Osteocyte (in vitro differentiated cells): Measurements from ENCODE around the gene PMIS2. TPM values are rescaled to one million over a fixed set of nuclear protein-coding genes. Genes with fewer than 3 reads are reported as not detected.

Experiments used
- DNase-seq: peaks from one replicate; pipeline ENCODE4 v3.0.0; 2021; ENCODE audit warnings: mixed read lengths; ENCODE audit not compliant: unreplicated experiment; ENCODE audit errors: extremely low spot score
- H3K27ac Mint-ChIP-seq: one replicate; pipeline ENCODE4 v1.8.0; 2021; ENCODE audit warnings: mild to moderate bottlenecking, mixed read lengths; ENCODE audit not compliant: unreplicated experiment
- H3K27me3 Mint-ChIP-seq: one replicate; pipeline ENCODE4 v1.8.0; 2021; ENCODE audit warnings: mixed read lengths; ENCODE audit not compliant: unreplicated experiment
- H3K36me3 Mint-ChIP-seq: one replicate; pipeline ENCODE4 v1.8.0; 2021; ENCODE audit warnings: mixed read lengths; ENCODE audit not compliant: unreplicated experiment
- H3K4me1 Mint-ChIP-seq: one replicate; pipeline ENCODE4 v1.8.0; 2021; ENCODE audit warnings: mixed read lengths; ENCODE audit not compliant: unreplicated experiment
- H3K4me3 Mint-ChIP-seq: one replicate; pipeline ENCODE4 v1.8.0; 2021; ENCODE audit warnings: mild to moderate bottlenecking, moderate library complexity, mixed read lengths; ENCODE audit not compliant: unreplicated experiment
- H3K9me3 Mint-ChIP-seq: one replicate; pipeline ENCODE4 v1.8.0; 2021; ENCODE audit warnings: mixed read lengths; ENCODE audit not compliant: unreplicated experiment
- long read RNA-seq: library from polyadenylated mRNA; unstranded; transcript quantifications from one replicate; pipeline ENCODE4 v2.0.0, GENCODE V29; 2021
- total RNA-seq: library from RNA; stranded (reverse); gene quantifications from 2 replicates; pipeline ENCODE4 v1.2.1, GENCODE V29; 2021
- TF ChIP-seq, protein P1 (sequence below): fragments of 200-600 bp; sonication (generic); IDR thresholded peaks from 2 replicates; pipeline ENCODE4 v1.5.0; 2021; ENCODE audit warnings: antibody characterized with exemption, mild to moderate bottlenecking, moderate library complexity

Gene PMIS2
- total RNA-seq = not detected in 2 replicates
- long read RNA-seq = 0 reads

DNA sequence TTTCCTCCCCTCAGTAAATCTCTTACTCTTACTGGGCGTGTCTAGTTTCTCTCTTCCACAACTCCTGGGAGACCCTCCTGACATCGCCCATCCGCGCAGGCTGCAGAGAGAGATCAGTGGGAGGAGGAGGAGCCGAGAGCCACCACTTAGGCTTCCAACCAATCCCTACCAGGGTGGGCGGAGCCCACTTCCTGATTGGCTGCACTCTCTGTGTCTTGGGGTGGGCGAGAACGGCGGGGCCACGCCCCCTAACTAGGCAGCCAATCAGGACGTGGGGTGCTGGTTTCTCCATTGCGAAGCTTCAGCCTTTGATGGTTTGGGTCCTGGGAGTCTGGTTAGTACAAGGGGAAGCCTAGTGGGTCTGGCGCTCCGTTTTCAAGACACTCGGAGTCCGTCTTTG is at the start of gene PMIS2:
PMIS2 (plus strand) TSS at position 326 of the 400 bp plus-strand sequence. CDS start 87 bp downstream, outside the sequence.
- Mint-ChIP-seq H3K27ac (no peak within 1 kb of the TSS), H3K4me3 (no peak within 1 kb of the TSS), H3K4me1 (peaks cover 3% of the 10 kb centered on the region), H3K36me3 (no peaks in the 10 kb centered on the region), H3K9me3 (peaks cover 4% of the 10 kb centered on the region), H3K27me3 (peaks cover 24% of the 10 kb centered on the region)
- TF ChIP-seq, protein P1, sequence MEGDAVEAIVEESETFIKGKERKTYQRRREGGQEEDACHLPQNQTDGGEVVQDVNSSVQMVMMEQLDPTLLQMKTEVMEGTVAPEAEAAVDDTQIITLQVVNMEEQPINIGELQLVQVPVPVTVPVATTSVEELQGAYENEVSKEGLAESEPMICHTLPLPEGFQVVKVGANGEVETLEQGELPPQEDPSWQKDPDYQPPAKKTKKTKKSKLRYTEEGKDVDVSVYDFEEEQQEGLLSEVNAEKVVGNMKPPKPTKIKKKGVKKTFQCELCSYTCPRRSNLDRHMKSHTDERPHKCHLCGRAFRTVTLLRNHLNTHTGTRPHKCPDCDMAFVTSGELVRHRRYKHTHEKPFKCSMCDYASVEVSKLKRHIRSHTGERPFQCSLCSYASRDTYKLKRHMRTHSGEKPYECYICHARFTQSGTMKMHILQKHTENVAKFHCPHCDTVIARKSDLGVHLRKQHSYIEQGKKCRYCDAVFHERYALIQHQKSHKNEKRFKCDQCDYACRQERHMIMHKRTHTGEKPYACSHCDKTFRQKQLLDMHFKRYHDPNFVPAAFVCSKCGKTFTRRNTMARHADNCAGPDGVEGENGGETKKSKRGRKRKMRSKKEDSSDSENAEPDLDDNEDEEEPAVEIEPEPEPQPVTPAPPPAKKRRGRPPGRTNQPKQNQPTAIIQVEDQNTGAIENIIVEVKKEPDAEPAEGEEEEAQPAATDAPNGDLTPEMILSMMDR = no peak
- no peak for DNase-seq

DNA sequence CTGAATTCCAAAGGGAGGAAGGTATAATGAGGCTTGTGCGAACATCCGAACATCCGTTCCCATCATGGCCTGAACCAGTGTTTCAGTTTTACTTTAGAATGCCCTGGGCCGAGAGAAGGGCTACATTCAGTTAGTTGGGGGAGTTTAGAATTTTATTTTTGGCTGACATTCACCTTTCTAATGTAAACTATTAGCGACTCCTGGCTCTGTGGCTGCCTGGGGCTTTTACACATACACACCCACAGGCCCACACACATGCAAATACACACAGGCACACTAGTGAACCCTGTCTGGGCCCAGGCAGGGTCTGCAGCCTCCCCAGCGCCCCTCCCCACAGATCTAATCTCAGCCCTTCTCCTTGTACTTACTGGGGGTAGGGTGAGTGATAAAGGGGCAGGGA is 46.7 kb upstream of the PMIS2 start:
- H3K4me3 Mint-ChIP-seq = no peak overlapping the region
- DNase-seq = no peak
- no peaks in the 10 kb centered on the region for H3K9me3 Mint-ChIP-seq
- no peaks in the 10 kb centered on the region for H3K36me3 Mint-ChIP-seq
- no peak overlapping the region for H3K27ac Mint-ChIP-seq
- peaks cover 2% of the 10 kb centered on the region for H3K4me1 Mint-ChIP-seq
- H3K27me3 Mint-ChIP-seq = no peaks in the 10 kb centered on the region
- TF ChIP-seq, protein P1 = no peak

DNA sequence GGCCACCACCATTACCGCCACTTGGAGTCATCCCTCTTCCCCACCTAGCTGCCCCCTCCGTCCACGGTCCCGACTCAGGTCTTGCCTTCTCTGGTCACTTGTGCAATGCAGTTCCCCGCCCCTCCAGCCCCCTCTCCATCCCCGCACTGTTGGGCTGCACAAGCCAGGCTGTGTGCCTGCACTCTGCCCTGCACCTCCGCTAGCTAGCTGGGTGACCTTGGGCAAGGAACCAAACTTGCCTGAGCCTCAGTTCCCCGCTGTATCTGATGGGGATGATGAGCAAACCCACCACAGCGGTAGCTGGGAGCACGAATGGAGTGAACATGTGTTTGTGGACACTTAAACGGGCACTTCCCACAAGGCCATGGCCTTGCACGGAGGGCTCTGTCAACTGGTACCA is 46.1 kb upstream of the PMIS2 start:
- Mint-ChIP-seq H3K4me3 (no peak overlapping the region), H3K9me3 (no peaks in the 10 kb centered on the region), H3K27me3 (no peaks in the 10 kb centered on the region), H3K36me3 (no peaks in the 10 kb centered on the region), H3K4me1 (peaks cover 7% of the 10 kb centered on the region), H3K27ac (no peak overlapping the region)
- DNase-seq = no peak
- TF ChIP-seq, protein P1 = no peak

GRCh38 chr19:35540356-35540927 is 45.5 kb upstream of the PMIS2 start:
- TF ChIP-seq, protein P1 = no peak
- peaks cover 8% of the 10 kb centered on the region for H3K4me1 Mint-ChIP-seq
- H3K27me3 Mint-ChIP-seq = no peaks in the 10 kb centered on the region
- H3K36me3 Mint-ChIP-seq = no peaks in the 10 kb centered on the region
- H3K27ac Mint-ChIP-seq = no peak overlapping the region
- no peaks in the 10 kb centered on the region for H3K9me3 Mint-ChIP-seq
- DNase-seq = no peak
- no peak overlapping the region for H3K4me3 Mint-ChIP-seq

- H3K4me1 Mint-ChIP-seq = peaks cover 20% of the 10 kb centered on the region
- no peak overlapping the region for H3K4me3 Mint-ChIP-seq
- H3K27ac Mint-ChIP-seq = no peak overlapping the region
- H3K36me3 Mint-ChIP-seq = no peaks in the 10 kb centered on the region
- H3K9me3 Mint-ChIP-seq = no peaks in the 10 kb centered on the region
- no peaks in the 10 kb centered on the region for H3K27me3 Mint-ChIP-seq
- no peak for DNase-seq
- TF ChIP-seq, protein P1 = no peak
Measured at GRCh38 chr19:35542209-35542608, 43.8 kb upstream of the PMIS2 start.
